PFSK-1 (cell line): ENCODE data around the gene TRERF1.

Experiments
- FOXP2 ChIP-seq: optimal IDR thresholded peaks from 2 replicates; pipeline ENCODE3; 2011; ENCODE audit warnings: borderline replicate concordance, control low read depth, inconsistent platforms; ENCODE audit not compliant: insufficient read depth; ENCODE audit errors: extremely low read length, extremely low read depth
- POLR2AphosphoS5 ChIP-seq: IDR thresholded peaks from 2 replicates; pipeline ENCODE4 v1.6.1; 2012; ENCODE audit warnings: low read depth, mild to moderate bottlenecking, control low read depth, low read length, moderate library complexity
- SIN3A ChIP-seq: IDR thresholded peaks from 2 replicates; pipeline ENCODE4 v1.6.1; 2012; ENCODE audit warnings: mild to moderate bottlenecking, low read length, moderate library complexity, borderline replicate concordance; ENCODE audit not compliant: insufficient read depth
- TAF1 ChIP-seq: IDR thresholded peaks from 2 replicates; pipeline ENCODE4 v1.6.1; 2012; ENCODE audit warnings: low read length, control low read depth, borderline replicate concordance; ENCODE audit not compliant: insufficient read depth
- TF ChIP-seq, protein P1 (sequence below), 2 experiments: IDR thresholded peaks; 2 replicates each; pipeline versions ENCODE4 v1.6.1 to v1.8.0; 2011 to 2012; ENCODE audit warnings: low read depth in 2 of 2, low read length in 2 of 2, control low read depth in 1 of 2, inconsistent platforms in 1 of 2, mild to moderate bottlenecking in 1 of 2, moderate library complexity in 1 of 2; ENCODE audit not compliant: insufficient read depth in 1 of 2

The TRERF1 gene

DNA sequence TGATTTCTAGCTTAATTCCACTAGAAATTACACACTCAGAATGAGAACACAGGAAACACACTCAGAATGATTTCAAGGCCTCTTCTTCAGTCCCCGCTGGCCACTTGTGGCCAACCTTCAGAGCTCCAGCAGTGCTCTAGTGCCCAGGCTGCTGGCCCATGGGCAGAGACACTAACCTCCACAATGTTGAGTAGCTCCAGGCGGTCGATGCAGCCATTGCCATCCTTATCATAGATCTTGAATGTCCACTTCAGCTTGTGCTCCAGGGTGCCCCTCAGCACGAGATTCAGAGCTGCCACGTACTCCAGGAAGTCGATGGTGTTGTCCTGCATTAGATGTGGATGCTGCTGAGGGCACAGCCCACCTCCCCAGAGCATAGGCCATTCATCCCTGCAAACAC lies 263.3 kb downstream of the TRERF1 start:
- no peak for TF ChIP-seq FOXP2
- TF ChIP-seq POLR2AphosphoS5: no peak
- TF ChIP-seq, protein P1, sequence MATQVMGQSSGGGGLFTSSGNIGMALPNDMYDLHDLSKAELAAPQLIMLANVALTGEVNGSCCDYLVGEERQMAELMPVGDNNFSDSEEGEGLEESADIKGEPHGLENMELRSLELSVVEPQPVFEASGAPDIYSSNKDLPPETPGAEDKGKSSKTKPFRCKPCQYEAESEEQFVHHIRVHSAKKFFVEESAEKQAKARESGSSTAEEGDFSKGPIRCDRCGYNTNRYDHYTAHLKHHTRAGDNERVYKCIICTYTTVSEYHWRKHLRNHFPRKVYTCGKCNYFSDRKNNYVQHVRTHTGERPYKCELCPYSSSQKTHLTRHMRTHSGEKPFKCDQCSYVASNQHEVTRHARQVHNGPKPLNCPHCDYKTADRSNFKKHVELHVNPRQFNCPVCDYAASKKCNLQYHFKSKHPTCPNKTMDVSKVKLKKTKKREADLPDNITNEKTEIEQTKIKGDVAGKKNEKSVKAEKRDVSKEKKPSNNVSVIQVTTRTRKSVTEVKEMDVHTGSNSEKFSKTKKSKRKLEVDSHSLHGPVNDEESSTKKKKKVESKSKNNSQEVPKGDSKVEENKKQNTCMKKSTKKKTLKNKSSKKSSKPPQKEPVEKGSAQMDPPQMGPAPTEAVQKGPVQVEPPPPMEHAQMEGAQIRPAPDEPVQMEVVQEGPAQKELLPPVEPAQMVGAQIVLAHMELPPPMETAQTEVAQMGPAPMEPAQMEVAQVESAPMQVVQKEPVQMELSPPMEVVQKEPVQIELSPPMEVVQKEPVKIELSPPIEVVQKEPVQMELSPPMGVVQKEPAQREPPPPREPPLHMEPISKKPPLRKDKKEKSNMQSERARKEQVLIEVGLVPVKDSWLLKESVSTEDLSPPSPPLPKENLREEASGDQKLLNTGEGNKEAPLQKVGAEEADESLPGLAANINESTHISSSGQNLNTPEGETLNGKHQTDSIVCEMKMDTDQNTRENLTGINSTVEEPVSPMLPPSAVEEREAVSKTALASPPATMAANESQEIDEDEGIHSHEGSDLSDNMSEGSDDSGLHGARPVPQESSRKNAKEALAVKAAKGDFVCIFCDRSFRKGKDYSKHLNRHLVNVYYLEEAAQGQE (IDR thresholded peaks at IDR 0.05; ENCODE audit: insufficient read depth in 1 of 2, low read depth in 2 of 2, low read length in 2 of 2): no peak
- TF ChIP-seq SIN3A: no peak
- TF ChIP-seq TAF1: no peak

DNA sequence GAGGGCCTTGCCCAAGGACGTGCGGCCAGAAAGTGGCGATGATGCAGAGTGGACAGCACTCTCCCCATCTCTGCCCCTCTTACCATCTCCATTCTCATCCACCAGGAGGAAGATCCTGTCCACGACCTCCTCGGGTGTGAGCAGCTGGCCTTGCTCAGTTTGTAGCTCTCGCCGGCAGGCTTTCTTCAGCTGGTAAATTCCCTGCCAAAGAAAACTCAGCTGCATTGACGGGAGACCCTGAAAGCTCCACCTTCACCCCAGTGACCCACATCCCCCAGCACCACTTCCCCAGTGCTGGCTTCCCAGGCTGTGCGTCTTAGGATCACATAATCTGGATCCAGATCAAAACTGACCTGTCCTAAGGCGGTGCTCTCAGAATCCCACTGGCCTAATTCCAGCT lies 266.1 kb downstream of the TRERF1 start:
- TF ChIP-seq POLR2AphosphoS5: no peak
- TF ChIP-seq, protein P1 (IDR thresholded peaks at IDR 0.05; ENCODE audit: insufficient read depth in 1 of 2, low read depth in 2 of 2, low read length in 2 of 2): no peak
- no peak for TF ChIP-seq TAF1
- TF ChIP-seq SIN3A: no peak
- no peak for TF ChIP-seq FOXP2

DNA sequence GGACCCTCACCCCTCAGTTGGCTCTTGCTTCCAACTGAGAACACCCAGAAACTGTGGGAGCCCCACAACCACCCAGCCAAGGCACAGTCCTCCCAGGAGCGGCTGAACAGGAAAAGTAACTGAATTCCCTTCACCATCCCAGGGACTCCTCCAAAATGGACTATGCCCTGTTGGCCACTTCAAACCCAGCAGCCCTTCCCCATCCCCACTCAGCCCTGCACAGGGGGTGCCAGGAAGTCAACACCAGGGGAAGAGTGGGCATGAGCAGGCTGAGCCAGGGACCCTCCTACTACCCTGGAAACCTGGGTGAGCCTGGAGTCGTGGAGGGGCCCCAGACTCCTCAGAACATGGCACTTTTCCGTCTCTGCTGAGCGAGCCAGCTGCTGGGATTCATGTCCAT lies 267.3 kb downstream of the TRERF1 start:
- no peak for TF ChIP-seq SIN3A
- TF ChIP-seq, protein P1 (IDR thresholded peaks at IDR 0.05; ENCODE audit: insufficient read depth in 1 of 2, low read depth in 2 of 2, low read length in 2 of 2): no peak
- TF ChIP-seq TAF1: no peak
- TF ChIP-seq POLR2AphosphoS5: no peak
- TF ChIP-seq FOXP2: no peak

DNA sequence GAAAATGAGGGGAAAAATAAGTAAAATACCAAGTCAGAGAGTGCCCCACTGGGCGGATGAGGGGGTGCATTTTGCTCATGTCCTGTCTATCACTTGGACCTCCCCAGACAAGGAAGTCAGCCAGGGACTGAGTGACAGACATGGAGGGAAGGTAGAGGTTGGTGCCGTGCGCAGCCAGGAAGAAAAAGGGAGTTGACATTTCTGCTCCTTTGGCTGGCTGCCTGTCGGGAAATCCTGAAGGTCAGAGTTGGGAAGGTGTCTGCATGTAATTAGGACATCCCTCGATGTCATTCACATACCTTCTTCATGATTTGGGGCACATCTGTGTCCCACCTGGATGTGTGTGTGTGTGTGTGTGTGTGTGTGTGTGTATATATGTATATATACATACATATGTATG lies 269.6 kb downstream of the TRERF1 start:
- TF ChIP-seq, protein P1 (IDR thresholded peaks at IDR 0.05; ENCODE audit: insufficient read depth in 1 of 2, low read depth in 2 of 2, low read length in 2 of 2): no peak
- TF ChIP-seq TAF1: no peak
- no peak for TF ChIP-seq POLR2AphosphoS5
- TF ChIP-seq SIN3A: no peak
- no peak for TF ChIP-seq FOXP2

DNA sequence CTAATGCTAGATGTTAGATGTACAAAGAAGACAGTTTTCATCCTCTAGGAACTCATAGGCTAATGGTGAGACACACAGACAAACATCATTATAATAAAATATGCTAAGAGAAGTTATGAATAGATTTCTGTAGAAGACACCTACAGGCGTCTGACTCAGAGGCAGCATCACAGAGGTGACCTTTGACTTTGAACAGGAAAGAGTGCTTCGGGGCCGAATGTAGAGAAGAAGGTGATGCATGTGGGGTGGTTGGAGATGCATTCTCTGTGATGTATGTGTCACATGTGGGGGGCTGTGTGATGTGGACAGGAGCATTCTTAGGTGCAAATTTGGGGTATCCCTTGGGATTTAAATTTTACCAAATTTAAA lies 271.8 kb downstream of the TRERF1 start:
- TF ChIP-seq TAF1: no peak
- TF ChIP-seq, protein P1 (IDR thresholded peaks at IDR 0.05; ENCODE audit: insufficient read depth in 1 of 2, low read depth in 2 of 2, low read length in 2 of 2): no peak
- no peak for TF ChIP-seq SIN3A
- no peak for TF ChIP-seq FOXP2
- TF ChIP-seq POLR2AphosphoS5: no peak
